Stimulated activated CD8-positive, alpha-beta memory T cell treated with anti-CD3 and anti-CD28 coated beads, Interleukin-15, amount 100 ng/mL, for 4 hours (primary cell): ENCODE results near the gene DIP2C.

Experiments used
- DNase-seq, 2 donors: peaks; one replicate each; pipeline ENCODE4 v3.0.0-alpha.2; 2020; ENCODE audit warnings: low read depth in 2 of 2

The DIP2C gene

GRCh38 chr10:391847-392704 is 297.4 kb downstream of the DIP2C start:
- DNase-seq: no peak

DNA sequence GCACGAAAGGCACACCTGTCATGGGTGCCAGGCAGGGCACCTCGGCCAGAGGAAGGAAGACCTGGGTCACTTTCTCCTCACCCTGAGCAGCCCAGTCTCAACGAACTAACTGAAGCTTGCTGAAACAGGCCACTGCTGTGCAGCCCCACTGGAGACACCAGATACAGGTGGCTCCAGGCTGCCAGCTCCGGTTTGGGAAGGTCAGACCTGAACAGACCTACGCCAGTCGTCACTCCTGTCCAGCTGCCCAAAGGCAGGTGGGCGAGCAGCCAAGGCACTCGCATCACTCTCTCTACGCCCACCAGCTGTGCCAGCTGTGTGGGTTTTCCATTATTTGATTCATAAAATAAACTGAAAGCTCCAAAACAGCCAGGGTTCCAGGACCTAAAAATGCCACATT is 298.2 kb downstream of the DIP2C start:
- DNase-seq: no peak

GRCh38 chr10:390449-391100 is 298.9 kb downstream of the DIP2C start:
- DNase-seq: no peak

- DNase-seq: no peak
These were observed 299.5 kb downstream of the DIP2C start for GRCh38 chr10:389836-390448.

DNA sequence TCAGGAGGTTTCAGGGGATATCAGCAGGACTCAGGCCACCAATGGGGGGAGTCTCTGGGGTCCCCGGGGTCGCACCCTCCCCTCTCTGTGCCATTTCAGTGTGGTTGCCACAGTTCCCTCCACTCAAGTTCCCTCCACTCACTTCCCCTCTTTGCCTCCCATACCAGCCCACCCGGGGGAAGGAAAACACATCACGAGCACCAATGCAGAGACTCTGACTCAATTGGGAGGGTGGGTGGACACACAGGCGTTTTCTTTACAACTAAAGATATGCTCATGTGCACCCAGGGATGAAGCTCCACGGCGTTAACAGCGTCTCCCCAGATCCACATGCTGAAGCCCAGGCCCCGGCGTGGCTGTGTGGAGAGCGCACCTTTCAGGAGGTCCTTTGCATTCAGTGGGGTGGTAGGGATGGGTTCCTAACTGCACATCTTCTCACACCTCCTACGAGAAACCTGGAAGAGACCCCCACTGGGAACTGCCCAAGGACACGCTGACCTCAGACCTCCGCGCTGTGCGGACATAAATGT is 300.1 kb downstream of the DIP2C start:
- no peak for DNase-seq

GRCh38 chr10:388661-389045 is 300.8 kb downstream of the DIP2C start:
- no peak for DNase-seq

DNA sequence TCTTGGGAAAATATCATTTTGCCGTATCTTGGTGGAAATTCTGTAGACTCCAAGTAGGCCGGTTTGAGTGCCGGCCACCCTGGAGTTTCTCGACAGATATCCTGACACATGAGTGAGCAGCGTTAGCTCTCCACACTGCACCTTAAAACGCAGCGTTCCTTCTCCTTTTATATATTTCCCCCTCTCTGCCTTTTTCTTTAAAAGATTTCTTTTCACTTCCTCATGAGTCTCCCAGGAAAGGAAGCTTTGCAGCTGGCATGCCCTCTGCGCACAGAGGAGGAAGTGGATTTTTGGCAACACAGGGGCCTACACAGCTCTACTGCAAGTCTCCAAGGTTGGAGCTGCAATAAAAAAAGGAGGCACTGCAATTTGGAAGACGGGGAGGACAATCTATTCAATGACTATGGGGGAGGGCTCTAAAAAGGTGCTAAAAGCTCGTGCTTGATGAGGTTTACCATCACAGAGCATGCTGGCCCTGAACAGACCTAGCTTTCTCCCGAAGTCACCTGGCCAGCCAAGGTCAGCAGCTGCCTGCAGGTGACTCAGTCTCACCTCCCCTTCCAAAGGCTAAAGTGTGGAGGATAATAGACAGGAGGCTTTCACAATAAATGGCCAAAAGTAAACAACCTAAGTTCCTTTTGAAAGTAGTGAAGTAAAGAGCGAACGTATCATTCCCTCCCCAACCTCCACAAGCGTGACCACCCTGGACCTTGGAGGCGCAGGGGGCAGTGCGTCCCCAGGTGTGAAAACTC is 301.4 kb downstream of the DIP2C start:
- DNase-seq: no peak

DNA sequence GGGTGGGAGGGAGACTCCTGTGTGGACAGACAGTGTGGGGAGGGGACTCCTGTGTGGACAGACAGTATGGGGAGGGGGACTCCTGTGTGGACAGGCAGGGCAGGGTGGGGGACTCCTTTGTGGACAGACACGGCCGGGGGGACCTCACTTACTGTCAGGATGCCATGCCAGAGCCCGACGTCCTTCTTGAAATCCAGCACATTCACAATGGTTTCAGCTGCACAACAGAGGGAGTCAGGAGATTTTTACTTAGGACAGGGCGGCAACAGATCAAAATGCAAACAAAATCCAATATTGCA is 301.9 kb downstream of the DIP2C start:
- no peak for DNase-seq

GRCh38 chr10:386771-387592 is 302.5 kb downstream of the DIP2C start:
- DNase-seq: no peak

- no peak for DNase-seq
These were observed 303.7 kb downstream of the DIP2C start for GRCh38 chr10:385571-386300.

- no peak for DNase-seq
These were observed 304.7 kb downstream of the DIP2C start for GRCh38 chr10:384538-385305.

- no peak for DNase-seq
These were observed 305.9 kb downstream of the DIP2C start for GRCh38 chr10:383519-383918.

DNA sequence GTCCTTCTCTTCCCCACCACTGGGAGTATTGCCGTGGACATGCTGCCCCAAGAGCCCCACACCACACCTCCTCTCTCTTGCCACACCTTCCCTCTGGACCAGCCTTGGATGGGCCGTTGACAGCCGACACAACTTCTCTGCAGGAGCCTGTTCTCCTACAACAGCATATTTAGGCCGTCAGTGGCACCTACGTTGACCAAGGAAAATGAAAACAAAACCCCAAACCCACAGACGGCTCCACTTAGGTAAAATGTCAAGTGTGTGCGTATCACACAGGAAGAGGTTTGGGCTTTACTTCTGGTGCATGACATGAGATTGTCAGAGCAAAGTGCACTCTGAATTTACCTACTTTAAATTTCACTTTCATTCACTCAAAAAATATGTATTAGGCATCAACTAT is 307.7 kb downstream of the DIP2C start:
- DNase-seq: no peak

DNA sequence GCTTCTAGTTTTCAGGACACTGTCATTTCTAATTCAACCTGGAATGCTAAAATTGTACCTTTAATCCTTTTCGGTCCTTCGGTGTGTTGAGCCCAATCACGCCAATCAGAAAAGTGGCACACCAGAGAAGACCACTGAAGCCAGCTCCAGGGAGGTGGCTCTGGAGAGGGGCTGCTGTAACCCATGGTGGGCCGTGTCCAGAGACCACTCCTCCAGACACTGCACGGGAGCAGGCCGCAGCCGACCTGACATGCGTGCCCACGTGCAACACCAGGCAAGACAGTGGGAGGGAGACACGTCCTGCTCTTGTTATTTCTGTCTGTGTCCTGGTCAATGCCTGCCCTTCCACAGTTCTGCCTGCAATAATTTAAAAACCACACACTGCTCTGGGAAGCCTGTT is 308.1 kb downstream of the DIP2C start:
- DNase-seq: no peak

GRCh38 chr10:380313-380940 is 309.0 kb downstream of the DIP2C start:
- no peak for DNase-seq

DNA sequence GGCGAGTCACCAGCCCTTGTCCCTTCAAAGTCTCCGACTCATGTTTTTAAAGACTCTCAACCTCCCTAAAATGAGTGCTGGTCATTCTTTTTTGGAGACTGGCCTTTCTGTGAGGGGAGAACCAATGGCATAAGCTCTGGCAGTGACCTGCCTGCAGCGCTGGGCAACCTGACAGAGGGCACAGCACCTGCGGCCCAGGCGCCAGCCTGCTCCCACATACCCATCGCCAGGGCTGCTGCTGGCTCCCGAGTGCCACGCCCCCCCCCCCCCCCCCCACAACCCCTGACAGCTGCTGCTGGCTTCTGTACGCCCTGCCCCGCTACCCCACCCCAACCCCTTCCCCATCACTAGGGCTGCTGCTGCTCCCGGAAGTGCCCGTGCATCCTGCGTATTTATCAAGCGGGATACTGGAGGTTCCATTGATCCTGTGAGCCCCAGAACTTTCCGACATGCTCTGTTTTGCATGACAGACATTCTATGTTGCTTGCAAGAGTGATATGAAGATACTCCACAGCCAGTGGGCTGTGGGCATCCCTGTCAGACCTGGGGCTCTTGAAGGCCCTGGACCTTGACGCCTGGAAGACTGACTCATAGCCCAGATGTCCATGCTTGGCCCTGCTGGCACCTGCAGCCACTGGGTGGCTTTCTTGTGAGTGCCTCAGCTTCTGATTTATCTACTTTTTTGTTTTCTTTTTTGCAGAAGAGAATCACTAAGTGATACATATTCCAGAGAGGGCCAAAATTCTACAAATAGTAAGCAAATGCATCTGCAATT is 310.4 kb downstream of the DIP2C start:
- DNase-seq: no peak

DNA sequence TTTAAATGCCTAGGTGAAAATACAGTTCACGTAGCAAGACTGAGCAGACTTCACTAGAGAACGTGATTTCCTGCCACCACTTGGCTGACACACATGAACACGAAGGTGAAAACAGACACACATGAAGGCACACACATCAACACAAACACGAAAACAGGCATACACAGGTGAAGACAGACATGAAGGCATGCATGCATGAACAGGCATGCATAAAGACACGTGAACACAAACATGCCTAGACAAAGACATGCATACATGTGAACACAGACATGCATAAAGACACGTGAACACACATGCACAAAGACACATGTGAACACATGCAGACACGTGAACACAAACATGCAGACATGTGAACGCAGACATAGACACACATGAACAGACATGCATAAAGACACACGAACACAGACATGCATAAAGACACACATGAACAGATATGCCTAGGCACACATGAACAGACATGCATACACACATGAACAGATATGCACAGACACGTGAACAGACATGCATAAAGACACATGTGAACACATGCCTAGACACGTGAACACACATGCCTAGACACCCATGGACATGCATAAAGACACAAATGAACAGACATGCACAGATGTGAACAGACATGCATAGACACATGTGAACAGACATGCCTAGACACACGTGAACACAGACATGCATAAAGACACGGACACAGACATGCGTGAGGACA is 311.1 kb downstream of the DIP2C start:
- DNase-seq: no peak

GRCh38 chr10:377228-377627 is 312.2 kb downstream of the DIP2C start:
- DNase-seq: no peak
